Mesenchymal stem cell (in vitro differentiated cells and primary cell): ENCODE measurements around the gene BTG1.

ENCODE experiments used
- DNase-seq: peaks from one replicate; pipeline ENCODE4 v3.0.0-alpha.2; 2013
- H2AFZ ChIP-seq: one replicate; pipeline ENCODE4 v1.6.1; 2013; ENCODE audit warnings: low read depth, mild to moderate bottlenecking, control low read depth, inconsistent platforms, low read length, moderate library complexity
- H2AK5ac ChIP-seq: 2 replicates; pipeline ENCODE4 v1.6.1; 2013; ENCODE audit warnings: low read length, moderate library complexity, mild to moderate bottlenecking, inconsistent platforms; ENCODE audit not compliant: severe bottlenecking
- H2BK120ac ChIP-seq: one replicate; pipeline ENCODE4 v1.6.1; 2013; ENCODE audit warnings: low read depth, mild to moderate bottlenecking, inconsistent platforms, low read length, moderate library complexity
- H2BK12ac ChIP-seq, 2 experiments: one replicate each; pipeline ENCODE4 v1.6.1; 2013; ENCODE audit warnings: inconsistent platforms in 2 of 2, low read length in 2 of 2, mild to moderate bottlenecking in 2 of 2, moderate library complexity in 2 of 2, control low read depth in 1 of 2
- H2BK15ac ChIP-seq: one replicate; pipeline ENCODE4 v1.6.1; 2013; ENCODE audit warnings: mild to moderate bottlenecking, low read depth, inconsistent platforms; ENCODE audit not compliant: poor library complexity, severe bottlenecking
- H2BK5ac ChIP-seq: 2 replicates; pipeline ENCODE4 v1.6.1; 2013; ENCODE audit warnings: low read depth, mild to moderate bottlenecking, low read length, control low read depth, inconsistent platforms; ENCODE audit not compliant: poor library complexity, severe bottlenecking
- H3K14ac ChIP-seq, 2 experiments: one replicate each; pipeline ENCODE4 v1.6.1; 2013; ENCODE audit warnings: inconsistent platforms in 2 of 2, low read length in 2 of 2, control low read depth in 1 of 2, mild to moderate bottlenecking in 1 of 2, moderate library complexity in 1 of 2
- H3K18ac ChIP-seq, 2 experiments: one replicate each; pipeline ENCODE4 v1.6.1; 2013; ENCODE audit warnings: inconsistent platforms in 2 of 2, low read length in 2 of 2, control low read depth in 1 of 2, low read depth in 1 of 2, mild to moderate bottlenecking in 1 of 2
- H3K23ac ChIP-seq, 2 experiments: one replicate each; pipeline ENCODE4 v1.6.1; 2013; ENCODE audit warnings: inconsistent platforms in 2 of 2, low read length in 2 of 2, mild to moderate bottlenecking in 2 of 2, moderate library complexity in 2 of 2, control low read depth in 1 of 2
- H3K27ac ChIP-seq: 2 replicates; pipeline ENCODE4 v1.5.1; 2013; ENCODE audit warnings: mild to moderate bottlenecking, moderate library complexity, low read length, control low read depth, inconsistent platforms; ENCODE audit not compliant: poor library complexity, severe bottlenecking
- H3K27me3 ChIP-seq, 2 experiments: 2 replicates each; pipeline versions ENCODE4 v1.6.1 to v1.7.0; 2013; ENCODE audit warnings: low read length in 2 of 2, mild to moderate bottlenecking in 2 of 2, moderate library complexity in 2 of 2, control low read depth in 1 of 2, inconsistent platforms in 1 of 2; ENCODE audit not compliant: control insufficient read depth in 1 of 2, insufficient read depth in 1 of 2
- H3K36me3 ChIP-seq, 2 experiments: 2 replicates each; pipeline versions ENCODE4 v1.6.1 to v1.7.0; 2013; ENCODE audit warnings: low read length in 2 of 2, control low read depth in 1 of 2, inconsistent platforms in 1 of 2, low read depth in 1 of 2, mild to moderate bottlenecking in 1 of 2; ENCODE audit not compliant: insufficient read depth in 2 of 2, control insufficient read depth in 1 of 2
- H3K4ac ChIP-seq, 2 experiments: one replicate each; pipeline ENCODE4 v1.6.1; 2013; ENCODE audit warnings: inconsistent platforms in 2 of 2, low read length in 2 of 2, mild to moderate bottlenecking in 2 of 2, moderate library complexity in 2 of 2, control low read depth in 1 of 2, low read depth in 1 of 2
- H3K4me1 ChIP-seq: 2 replicates; pipeline ENCODE4 v1.6.1; 2013; ENCODE audit warnings: low read depth, low read length, control low read depth; ENCODE audit not compliant: control insufficient read depth, insufficient read depth
- H3K4me2 ChIP-seq: 2 replicates; pipeline ENCODE4 v1.6.1; 2013; ENCODE audit warnings: low read length, mild to moderate bottlenecking, inconsistent platforms; ENCODE audit not compliant: poor library complexity, severe bottlenecking
- H3K4me3 ChIP-seq, 2 experiments: 2 replicates each; pipeline versions ENCODE4 v1.5.1 to v1.7.0; 2013; ENCODE audit warnings: low read length in 2 of 2, mild to moderate bottlenecking in 2 of 2, control low read depth in 1 of 2, low read depth in 1 of 2; ENCODE audit not compliant: insufficient read depth in 1 of 2
- H3K79me1 ChIP-seq: replicated peaks from 2 replicates; pipeline ENCODE4 v1.6.1; 2013; ENCODE audit warnings: mild to moderate bottlenecking, control low read depth, low read length, inconsistent platforms; ENCODE audit not compliant: poor library complexity, severe bottlenecking
- H3K9ac ChIP-seq: 2 replicates; pipeline ENCODE4 v1.7.0; 2013; ENCODE audit warnings: mild to moderate bottlenecking, low read length, moderate library complexity
- H3K9me3 ChIP-seq: 2 replicates; pipeline ENCODE4 v1.7.0; 2013; ENCODE audit warnings: mild to moderate bottlenecking, low read length; ENCODE audit not compliant: control insufficient read depth
- H4K8ac ChIP-seq: one replicate; pipeline ENCODE4 v1.6.1; 2013; ENCODE audit warnings: inconsistent platforms, mild to moderate bottlenecking, low read length, moderate library complexity
- H4K91ac ChIP-seq: one replicate; pipeline ENCODE4 v1.6.1; 2013; ENCODE audit warnings: mild to moderate bottlenecking, low read length, inconsistent platforms
- WGBS: methylation state at CpG from one replicate; pipeline ENCODE4 v1.1.7; 2013; ENCODE audit warnings: mixed read lengths; 5-methylcytosine and 5-hydroxymethylcytosine counted together

Gene BTG1

DNA sequence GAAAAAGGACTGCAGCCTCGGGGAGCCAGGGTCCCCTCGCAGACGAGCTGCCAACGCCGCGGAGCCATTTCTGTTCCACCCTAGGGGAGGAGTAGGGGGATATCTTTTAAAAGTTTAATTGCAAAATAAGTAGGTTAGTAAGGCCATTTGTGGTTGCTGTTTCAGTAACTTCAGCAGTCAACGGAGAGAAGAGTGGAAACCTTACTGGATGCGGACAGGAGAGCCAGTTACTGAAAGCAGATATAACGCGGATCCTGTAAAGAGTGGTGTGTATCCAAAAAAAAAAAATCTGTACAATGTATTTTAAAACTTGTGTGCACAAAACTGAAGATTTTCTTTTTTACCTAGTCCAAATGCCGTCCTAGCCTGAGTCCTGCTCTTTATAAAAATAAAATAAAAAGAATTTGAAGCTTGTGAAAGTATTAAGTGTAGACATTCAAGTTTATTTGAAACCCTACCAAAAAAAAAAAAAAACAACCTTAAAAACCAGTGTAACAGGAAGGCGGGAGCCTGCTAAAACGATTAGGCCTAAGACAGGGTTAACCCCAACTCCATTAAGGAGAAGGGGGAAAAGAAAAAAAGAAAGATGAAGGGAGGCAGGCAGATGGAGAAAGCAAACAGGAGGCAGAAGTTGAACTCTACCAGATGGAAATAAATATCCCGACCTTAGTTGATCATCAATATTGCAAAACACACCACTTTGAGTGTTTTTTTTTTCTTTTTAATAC, 1.0 kb upstream of the BTG1 start:
- 2% methylated on average over 8 of the region's 14 CpGs for WGBS
- H3K27ac ChIP-seq: peak overlapping the region; percentile 31
- peak overlapping the region; percentile 28 to 81 for H2BK12ac ChIP-seq
- H3K18ac ChIP-seq: peak overlapping the region; percentile 86 to 98
- H2BK5ac ChIP-seq: no peak overlapping the region
- H3K27me3 ChIP-seq: no peaks in the 10 kb centered on the region
- peak overlapping the region; percentile 81 for H4K8ac ChIP-seq
- peak; percentile 23 for DNase-seq
- H3K9ac ChIP-seq: peak overlapping the region; percentile 95
- peak overlapping the region in 1 of 2 experiments; percentile 2 for H3K23ac ChIP-seq
- peak overlapping the region; percentile 73 for H4K91ac ChIP-seq
- H3K9me3 ChIP-seq: no peaks in the 10 kb centered on the region
- H2AK5ac ChIP-seq: no peak overlapping the region
- peak overlapping the region; percentile 43 for H2AFZ ChIP-seq
- peak overlapping the region; percentile 94 for H3K4me2 ChIP-seq
- peaks cover 2% of the 10 kb centered on the region for H3K4me1 ChIP-seq
- peak overlapping the region; percentile 79 to 94 for H3K4me3 ChIP-seq
- no peak overlapping the region for H2BK120ac ChIP-seq
- peak overlapping the region in 1 of 2 experiments; percentile 91 for H3K14ac ChIP-seq
- no peaks in the 10 kb centered on the region for H3K79me1 ChIP-seq
- H2BK15ac ChIP-seq: no peak overlapping the region
- peak overlapping the region in 1 of 2 experiments; percentile 70 for H3K4ac ChIP-seq
- peaks cover 3 to 23% of the 10 kb centered on the region in 2 experiments for H3K36me3 ChIP-seq

GRCh38 chr12:92145481-92145730, 240 bp downstream of the BTG1 start:
- Histone ChIP-seq H3K27ac (peak overlapping the region; percentile 83), H2AK5ac (no peak overlapping the region), H3K4ac (peak overlapping the region; percentile 87 to 99), H3K4me1 (peaks cover 2% of the 10 kb centered on the region), H3K79me1 (no peaks in the 10 kb centered on the region), H2BK120ac (peak overlapping the region; percentile 93), H2BK15ac (peak overlapping the region; percentile 80), H2AFZ (peak overlapping the region; percentile 51), H3K9me3 (no peaks in the 10 kb centered on the region), H3K14ac (peak overlapping the region; percentile 57 to 94), H4K8ac (peak overlapping the region; percentile 87), H3K36me3 (peaks cover 3 to 34% of the 10 kb centered on the region in 2 experiments), H2BK5ac (no peak overlapping the region), H2BK12ac (peak overlapping the region; percentile 24 to 39), H4K91ac (peak overlapping the region; percentile 93), H3K4me3 (peak overlapping the region; percentile 87 to 99), H3K23ac (peak overlapping the region; percentile 97 to 100), H3K18ac (peak overlapping the region; percentile 99 to 100), H3K4me2 (peak overlapping the region; percentile 85), H3K27me3 (no peaks in the 10 kb centered on the region), H3K9ac (peak overlapping the region; percentile 93)
- DNase-seq: no peak
- 0% methylated on average over 14 of the region's 28 CpGs for WGBS

GRCh38 chr12:92144631-92145480, 790 bp downstream of the BTG1 start:
- Histone ChIP-seq H2BK12ac (peak overlapping the region; percentile 39 to 71), H3K9ac (peak overlapping the region; percentile 93), H2AFZ (peak overlapping the region; percentile 51), H3K23ac (peak overlapping the region; percentile 97 to 100), H3K79me1 (no peaks in the 10 kb centered on the region), H3K4me1 (peaks cover 2% of the 10 kb centered on the region), H3K27ac (peak overlapping the region; percentile 81), H3K14ac (peak overlapping the region; percentile 57 to 94), H2BK5ac (peak overlapping the region; percentile 70), H3K4me2 (peak overlapping the region; percentile 85), H4K91ac (peak overlapping the region; percentile 93), H3K27me3 (no peaks in the 10 kb centered on the region), H3K36me3 (peaks cover 3 to 38% of the 10 kb centered on the region in 2 experiments), H3K4ac (peak overlapping the region; percentile 87 to 99), H2BK15ac (peak overlapping the region; percentile 80), H3K4me3 (peak overlapping the region; percentile 87 to 99), H2AK5ac (no peak overlapping the region), H3K18ac (peak overlapping the region; percentile 99 to 100), H3K9me3 (no peaks in the 10 kb centered on the region), H2BK120ac (peak overlapping the region; percentile 93), H4K8ac (peak overlapping the region; percentile 87)
- under 1% methylated on average over 56 of the region's 69 CpGs for WGBS
- peak; percentile 60 for DNase-seq
